SK-N-MC (cell line): ENCODE measurements around the gene ZNF536.

Source experiments
- EZH2 ChIP-seq: fragments of 200-600 bp; sonication (generic); IDR thresholded peaks from one replicate; pipeline ENCODE4 v1.6.1; 2017; ENCODE audit warnings: antibody characterized with exemption
- POLR2AphosphoS5 ChIP-seq: IDR thresholded peaks from 2 replicates; pipeline ENCODE4 v1.6.1; 2012; ENCODE audit warnings: mild to moderate bottlenecking, low read depth, low read length, borderline replicate concordance

GRCh38 chr19:30444686-30445232, 72.6 kb downstream of the ZNF536 start:
- TF ChIP-seq EZH2, result no peak
- no peak for TF ChIP-seq POLR2AphosphoS5
